ENCODE measurements around the gene TRMT44. TPM values are rescaled to one million over a fixed set of nuclear protein-coding genes. Genes with fewer than 3 reads are reported as not detected.

The TRMT44 gene
- total RNA-seq, 1 experiment from 2014 or later = 25.8 TPM

GRCh38 chr4:8451440-8452182 is 11.0 kb downstream of the TRMT44 start:
- Histone ChIP-seq H3K9me2 (ENCODE audit: insufficient read depth) (no peaks in the 10 kb centered on the region), H3K9ac (ENCODE audit: low read length) (no peak overlapping the region), H3K79me2 (ENCODE audit: insufficient read depth, low read length) (peaks cover 18% of the 10 kb centered on the region; the same call in 1 of the 2 replicates), H3K9me3 (ENCODE audit: control insufficient read depth in 1 of 2, insufficient read depth in 1 of 2, low read depth in 1 of 2, low read length in 2 of 2) (no peaks in the 10 kb centered on the region), H3K4me3 (replicated peaks in 1 of 2; ENCODE audit: low read depth in 1 of 2, low read length in 2 of 2) (no peak overlapping the region), H3K36me3 (ENCODE audit: control insufficient read depth in 1 of 2, insufficient read depth in 2 of 2, low read length in 2 of 2) (peaks cover 38 to 46% of the 10 kb centered on the region in 2 experiments), H4K20me1 (ENCODE audit: insufficient read depth) (no peaks in the 10 kb centered on the region), H3K4me1 (ENCODE audit: control insufficient read depth in 1 of 2, insufficient read depth in 2 of 2, low read length in 2 of 2) (no peaks in the 10 kb centered on the region), H2AFZ (ENCODE audit: low read depth, low read length, poor library complexity, severe bottlenecking) (no peak overlapping the region), H3K27ac (ENCODE audit: low read depth, low read length) (no peak overlapping the region), H3K27me3 (ENCODE audit: insufficient read depth, low read length) (no peaks in the 10 kb centered on the region), H3K4me2 (ENCODE audit: low read length) (no peak overlapping the region)
- ATAC-seq (no peak), DNase-seq (ENCODE audit: low read depth, low spot score) (no peak)
- TF ChIP-seq ATF3 (IDR thresholded peaks at IDR 0.05) (no peak), ELF1 (IDR thresholded peaks at IDR 0.05; ENCODE audit: borderline replicate concordance, low read depth) (no peak), CBX3 (IDR thresholded peaks at IDR 0.05; ENCODE audit: low read depth) (no peak), EZH2phosphoT487 (IDR thresholded peaks at IDR 0.05; ENCODE audit: borderline replicate concordance) (no peak), JUND (IDR thresholded peaks at IDR 0.05) (no peak), SP1 (IDR thresholded peaks at IDR 0.05; ENCODE audit: low read depth) (no peak), FOSL1 (IDR thresholded peaks at IDR 0.05; ENCODE audit: low read depth) (no peak), MAX (IDR thresholded peaks at IDR 0.05) (no peak), YY1 (IDR thresholded peaks at IDR 0.05; ENCODE audit: extremely low read depth, insufficient replicate concordance, low read depth, low read length) (no peak), TCF7L2 (IDR thresholded peaks at IDR 0.05; ENCODE audit: borderline replicate concordance, extremely low read depth, insufficient read depth, insufficient read length) (no peak), SIN3A (IDR thresholded peaks at IDR 0.05; ENCODE audit: low read depth) (no peak), RAD21 (IDR thresholded peaks at IDR 0.05; ENCODE audit: low read depth) (no peak)
- TF ChIP-seq, protein P1, sequence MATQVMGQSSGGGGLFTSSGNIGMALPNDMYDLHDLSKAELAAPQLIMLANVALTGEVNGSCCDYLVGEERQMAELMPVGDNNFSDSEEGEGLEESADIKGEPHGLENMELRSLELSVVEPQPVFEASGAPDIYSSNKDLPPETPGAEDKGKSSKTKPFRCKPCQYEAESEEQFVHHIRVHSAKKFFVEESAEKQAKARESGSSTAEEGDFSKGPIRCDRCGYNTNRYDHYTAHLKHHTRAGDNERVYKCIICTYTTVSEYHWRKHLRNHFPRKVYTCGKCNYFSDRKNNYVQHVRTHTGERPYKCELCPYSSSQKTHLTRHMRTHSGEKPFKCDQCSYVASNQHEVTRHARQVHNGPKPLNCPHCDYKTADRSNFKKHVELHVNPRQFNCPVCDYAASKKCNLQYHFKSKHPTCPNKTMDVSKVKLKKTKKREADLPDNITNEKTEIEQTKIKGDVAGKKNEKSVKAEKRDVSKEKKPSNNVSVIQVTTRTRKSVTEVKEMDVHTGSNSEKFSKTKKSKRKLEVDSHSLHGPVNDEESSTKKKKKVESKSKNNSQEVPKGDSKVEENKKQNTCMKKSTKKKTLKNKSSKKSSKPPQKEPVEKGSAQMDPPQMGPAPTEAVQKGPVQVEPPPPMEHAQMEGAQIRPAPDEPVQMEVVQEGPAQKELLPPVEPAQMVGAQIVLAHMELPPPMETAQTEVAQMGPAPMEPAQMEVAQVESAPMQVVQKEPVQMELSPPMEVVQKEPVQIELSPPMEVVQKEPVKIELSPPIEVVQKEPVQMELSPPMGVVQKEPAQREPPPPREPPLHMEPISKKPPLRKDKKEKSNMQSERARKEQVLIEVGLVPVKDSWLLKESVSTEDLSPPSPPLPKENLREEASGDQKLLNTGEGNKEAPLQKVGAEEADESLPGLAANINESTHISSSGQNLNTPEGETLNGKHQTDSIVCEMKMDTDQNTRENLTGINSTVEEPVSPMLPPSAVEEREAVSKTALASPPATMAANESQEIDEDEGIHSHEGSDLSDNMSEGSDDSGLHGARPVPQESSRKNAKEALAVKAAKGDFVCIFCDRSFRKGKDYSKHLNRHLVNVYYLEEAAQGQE (IDR thresholded peaks at IDR 0.05; ENCODE audit: low read depth) = no peak
- ChIA-PET RAD21 (ENCODE audit: low non-redundant PET in 1 of 2, low total read pairs in 2 of 2, uncharacterized antibody in 2 of 2, unreplicated experiment in 2 of 2) (no interaction called here), CTCF (no interaction called here), POLR2A (interaction anchor here (2.2 kb wide), 1 partner anchor 10 kb away, joined by 5 read pairs; no protein-coding TSS in a partner anchor)
- intact Hi-C loops (cut with micrococcal nuclease) = no loop called here
- no TSS peak for BruUV-seq (replicated peaks)
